NK-92 (cell line): ENCODE data around the gene IL27RA.

Source experiments
- DNase-seq: peaks from one replicate; lab custom pipeline; 2025; ENCODE audit not compliant: unreplicated experiment; lab: John Stamatoyannopoulos, UW

The IL27RA gene

GRCh38 chr19:14082675-14082960 lies 51.1 kb downstream of the IL27RA start:
- no peak for DNase-seq

DNA sequence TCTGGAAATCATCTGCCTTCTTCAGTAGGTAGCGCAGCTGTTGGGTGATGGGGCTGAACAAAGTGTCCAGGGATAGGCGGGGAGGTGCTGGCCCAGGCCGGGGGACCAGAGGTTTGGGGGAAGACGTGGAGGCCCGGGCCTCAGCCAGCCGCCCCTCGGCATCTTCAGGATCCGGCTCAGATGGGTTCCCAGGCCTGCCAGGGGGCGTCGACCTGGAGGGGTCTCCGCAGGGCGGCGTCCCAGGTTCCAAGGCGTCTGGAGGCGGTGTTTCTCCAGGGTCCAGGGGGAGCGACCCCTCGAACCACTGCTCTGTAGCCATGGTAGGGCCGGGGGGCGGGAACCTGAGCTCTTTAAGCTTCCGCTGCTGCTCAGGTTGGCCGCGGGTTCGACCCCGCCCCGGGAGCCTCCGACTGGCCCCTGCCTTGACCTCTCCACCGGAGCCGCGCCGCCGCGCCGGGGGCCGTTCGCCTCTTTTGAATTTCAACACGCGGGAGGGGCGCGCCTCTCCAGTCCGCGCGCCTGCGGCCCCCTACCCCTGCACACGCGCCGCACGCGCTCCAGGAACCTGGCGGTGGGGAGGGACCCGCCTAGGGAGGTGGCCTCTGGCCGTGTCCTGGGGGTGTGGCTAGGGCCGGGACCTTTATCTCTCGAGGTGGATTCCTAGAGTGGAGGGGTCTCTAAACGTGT lies 53.9 kb downstream of the IL27RA start, which contains the start of gene C19orf67:
Gene C19orf67 (minus strand): TSS at position 475 of the 687 bp plus-strand sequence. CDS start 156 bp downstream, at position 319.
- DNase-seq: no peak

DNA sequence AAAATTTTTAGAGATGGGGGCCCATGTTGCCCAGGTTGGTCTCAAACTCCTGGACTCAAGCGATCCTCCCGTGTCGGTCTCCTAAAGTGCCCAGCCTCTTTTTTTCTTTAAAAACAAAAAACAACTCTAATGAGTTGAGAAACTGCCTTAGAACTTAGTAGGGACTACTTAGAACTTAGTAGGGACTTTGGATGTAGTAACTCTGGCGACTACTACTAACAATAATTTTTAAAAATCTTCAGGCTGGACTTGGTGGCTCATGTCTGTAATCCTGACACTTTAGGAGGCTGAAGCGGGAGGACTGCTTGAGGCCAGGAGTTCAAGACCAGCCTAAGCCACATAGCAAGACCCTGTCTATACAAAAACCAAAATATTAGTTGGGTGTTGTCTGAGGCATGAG lies 54.5 kb downstream of the IL27RA start:
- DNase-seq: no peak

GRCh38 chr19:14088634-14089411 lies 57.3 kb downstream of the IL27RA start:
- DNase-seq: no peak

- no peak for DNase-seq
Observed at GRCh38 chr19:14089412-14089661, 57.8 kb downstream of the IL27RA start.

- no peak for DNase-seq
Observed at GRCh38 chr19:14089662-14090508, 58.3 kb downstream of the IL27RA start.

- peak; percentile 25 for DNase-seq
Observed at GRCh38 chr19:14090509-14091080, 59.0 kb downstream of the IL27RA start, which contains the start of gene SAMD1. SAMD1 (minus strand) TSS chr19:14090751.

GRCh38 chr19:14091081-14091812 lies 59.7 kb downstream of the IL27RA start:
- DNase-seq: no peak

GRCh38 chr19:14091813-14092462 lies 60.4 kb downstream of the IL27RA start:
- no peak for DNase-seq

DNA sequence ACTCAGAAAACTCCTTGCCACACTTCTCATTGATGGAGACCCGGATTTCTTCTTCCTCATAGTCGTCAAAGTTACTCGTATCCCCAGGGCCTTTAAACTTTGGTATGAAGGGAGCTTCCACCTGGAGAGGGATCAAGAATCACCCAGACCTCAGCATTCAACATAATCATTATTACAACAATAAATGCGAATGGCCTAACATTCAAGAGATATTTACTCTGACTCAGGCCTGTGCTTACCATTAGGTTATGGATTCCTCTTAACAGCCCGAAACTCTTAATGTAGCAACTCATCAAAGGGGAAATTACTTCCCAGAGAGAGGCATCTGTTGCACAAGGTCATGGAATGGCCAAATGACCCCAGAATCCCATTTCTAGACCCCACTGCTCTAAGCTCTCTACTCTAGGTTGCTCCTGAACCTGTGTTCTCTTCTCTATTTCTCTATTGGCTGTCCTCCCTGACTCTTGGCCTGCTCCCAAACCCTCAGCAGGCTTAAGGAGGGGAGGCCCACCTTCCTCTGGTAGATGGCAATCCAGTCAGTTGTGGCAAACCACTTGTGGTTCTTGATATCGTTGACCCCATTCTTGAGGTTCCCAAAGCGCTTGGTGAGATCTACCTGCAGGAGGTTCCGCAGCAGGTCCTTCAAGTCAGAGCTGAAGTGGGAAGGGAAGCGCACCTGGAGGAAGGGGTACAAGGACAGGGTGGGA lies 61.7 kb downstream of the IL27RA start:
- no peak for DNase-seq

DNA sequence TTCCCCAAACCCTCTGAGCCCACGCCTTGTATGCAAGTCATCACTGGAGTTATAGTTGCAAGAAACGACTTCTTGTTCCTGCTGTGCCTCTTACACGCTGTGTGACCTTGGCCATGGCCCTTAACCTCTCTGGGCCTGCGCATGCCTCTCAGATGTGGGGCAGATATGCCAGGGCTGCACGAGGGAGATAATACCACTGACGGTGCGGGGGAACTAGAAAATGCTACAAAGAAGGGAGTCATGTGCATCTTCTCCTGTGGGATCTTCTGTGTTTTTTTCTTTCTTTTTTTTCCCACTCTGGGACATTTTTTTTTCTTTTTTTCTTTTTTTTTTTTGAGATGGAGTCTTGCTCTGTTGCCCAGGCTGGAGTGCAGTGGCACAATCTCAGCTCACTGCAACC lies 63.3 kb downstream of the IL27RA start:
- no peak for DNase-seq

- DNase-seq: no peak
Observed at GRCh38 chr19:14096272-14096992, 64.9 kb downstream of the IL27RA start.

DNA sequence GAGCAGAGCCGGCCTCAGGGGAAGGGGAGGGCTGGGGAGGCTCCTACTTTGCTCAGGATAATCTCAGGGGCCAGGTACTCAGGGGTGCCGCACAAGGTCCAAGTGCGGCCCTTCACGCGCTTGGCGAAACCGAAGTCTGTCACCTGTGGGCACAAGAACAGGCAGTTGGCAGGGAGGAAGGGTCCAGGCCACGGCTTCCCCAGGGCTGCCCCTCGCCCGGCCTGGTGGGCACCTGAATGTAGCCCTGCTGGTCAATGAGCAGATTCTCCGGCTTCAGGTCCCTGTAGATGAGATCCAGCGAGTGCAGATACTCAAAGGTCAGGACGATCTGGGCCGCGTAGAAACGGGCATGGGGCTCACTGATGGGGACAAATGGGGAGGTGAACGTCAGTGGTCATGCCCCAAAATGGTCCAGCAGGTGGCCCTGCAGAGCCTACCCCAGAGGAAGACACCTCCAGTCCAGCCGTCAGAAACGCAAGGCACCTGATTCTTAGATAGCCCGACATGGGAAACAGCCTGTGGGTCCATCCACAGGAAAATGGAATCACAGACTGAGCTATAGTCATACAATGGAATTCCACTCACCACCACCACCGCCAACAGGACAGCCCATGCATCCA lies 66.1 kb downstream of the IL27RA start:
- no peak for DNase-seq

- no peak for DNase-seq
Observed at GRCh38 chr19:14101003-14101545, 69.5 kb downstream of the IL27RA start.

GRCh38 chr19:14102102-14102696 lies 70.6 kb downstream of the IL27RA start:
- DNase-seq: no peak

- DNase-seq: no peak
Observed at GRCh38 chr19:14102756-14103155, 71.2 kb downstream of the IL27RA start.
